OCI-LY3 (cell line): ENCODE results near the gene MACROD2.

Experiments used
- CTCF ChIP-seq: fragments of 200-600, 300-600 bp; sonication (generic); IDR thresholded peaks from 2 replicates; pipeline ENCODE4 v1.5.1; 2014; ENCODE audit warnings: antibody characterized with exemption, low read length, low read depth
- EZH2phosphoT487 ChIP-seq: fragments of 200-600 bp; shearing (Covaris generic); IDR thresholded peaks from 2 replicates; pipeline ENCODE4 v1.6.1; 2018; ENCODE audit warnings: antibody characterized with exemption, mixed run types, low read depth

GRCh38 chr20:14488212-14488611, 492.9 kb downstream of the MACROD2 start:
- TF ChIP-seq CTCF (no peak), EZH2phosphoT487 (no peak)
